H1 (cell line): ENCODE data around the gene MBNL3. TPM values are rescaled to one million over a fixed set of nuclear protein-coding genes. Genes with fewer than 3 reads are reported as not detected.

ENCODE experiments used
- CTCF ChIA-PET: fragments of 300-600 bp; sonication (Branson Sonifier 250); formaldehyde crosslinking; loops from one replicate; lab custom pipeline; 2021; ENCODE audit not compliant: partially characterized antibody; lab: Charles Lee
- POLR2A ChIA-PET: fragments of 300-600 bp; sonication (Branson Sonifier 250); formaldehyde crosslinking; loops from one replicate; lab custom pipeline; 2021; ENCODE audit warnings: inconsistent platforms; ENCODE audit not compliant: partially characterized antibody; lab: Charles Lee
- DNase-seq, 2 experiments: peaks; one replicate each; pipeline versions ENCODE4 v3.0.0 to v3.0.0-alpha.2; 2010 to 2022; ENCODE audit warnings: low spot score in 2 of 2, low read depth in 1 of 2, mixed read lengths in 1 of 2
- FAIRE-seq: peaks from 2 replicates; lab custom pipeline; 2011; peaks lifted over from hg19 to GRCh38; lab: Jason Lieb, UNC
- H2AFZ ChIP-seq: 2 replicates; pipeline ENCODE4 v1.8.1; 2012; ENCODE audit warnings: low read length, inconsistent platforms
- H2AK5ac ChIP-seq: 2 replicates; pipeline ENCODE4 v1.6.1; 2013; ENCODE audit warnings: low read depth, low read length
- H2BK120ac ChIP-seq: replicated peaks from 2 replicates; pipeline ENCODE3; 2013; ENCODE audit warnings: low read depth, low read length, inconsistent platforms
- H2BK12ac ChIP-seq: 2 replicates; pipeline ENCODE4 v1.6.1; 2013; ENCODE audit warnings: low read depth, low read length
- H2BK15ac ChIP-seq: 2 replicates; pipeline ENCODE4 v1.6.1; 2013; ENCODE audit warnings: low read length
- H2BK20ac ChIP-seq: 2 replicates; pipeline ENCODE4 v1.6.1; 2013; ENCODE audit warnings: low read length
- H2BK5ac ChIP-seq: 2 replicates; pipeline ENCODE4 v1.6.1; 2013; ENCODE audit warnings: low read depth, low read length
- H3K14ac ChIP-seq: 2 replicates; pipeline ENCODE4 v1.6.1; 2013; ENCODE audit warnings: inconsistent platforms; ENCODE audit not compliant: insufficient read length
- H3K18ac ChIP-seq: 2 replicates; pipeline ENCODE4 v1.6.1; 2013; ENCODE audit warnings: low read length; ENCODE audit errors: extremely low read depth
- H3K23ac ChIP-seq: 2 replicates; pipeline ENCODE4 v1.6.1; 2013; ENCODE audit warnings: inconsistent platforms; ENCODE audit not compliant: insufficient read length
- H3K23me2 ChIP-seq: 2 replicates; pipeline ENCODE4 v1.6.1; 2013; ENCODE audit warnings: low read depth, low read length
- H3K27ac ChIP-seq: 2 replicates; pipeline ENCODE4 v1.6.1; 2011; ENCODE audit warnings: low read depth, low read length, inconsistent platforms
- H3K27me3 ChIP-seq, 4 experiments: replicated peaks in 1 of 4; 1 replicate in 1 of 4; 2 replicates in 3 of 4; pipeline versions ENCODE4 v1.6.1 to v1.8.1; 2011 to 2013; ENCODE audit warnings: low read length in 3 of 4, mild to moderate bottlenecking in 3 of 4, inconsistent platforms in 2 of 4, mixed read lengths in 2 of 4, moderate library complexity in 1 of 4; ENCODE audit not compliant: control insufficient read depth in 3 of 4, insufficient read depth in 3 of 4; ENCODE audit errors: extremely low read depth in 1 of 4
- H3K36me3 ChIP-seq, 4 experiments: 2 replicates each; pipeline versions ENCODE4 v1.6.1 to v1.8.1; 2011 to 2013; ENCODE audit warnings: mild to moderate bottlenecking in 4 of 4, low read length in 3 of 4, moderate library complexity in 2 of 4, control low read depth in 1 of 4, inconsistent platforms in 1 of 4; ENCODE audit not compliant: insufficient read depth in 4 of 4, control insufficient read depth in 2 of 4
- H3K4ac ChIP-seq: replicated peaks from 2 replicates; pipeline ENCODE3; 2013; ENCODE audit warnings: low read length, low read depth, mixed read lengths, inconsistent platforms; ENCODE audit not compliant: insufficient read length
- H3K4me1 ChIP-seq, 4 experiments: replicated peaks in 1 of 4; 1 replicate in 1 of 4; 2 replicates in 3 of 4; pipeline versions ENCODE4 v1.6.1 to v1.8.1; 2011 to 2013; ENCODE audit warnings: low read length in 3 of 4, inconsistent platforms in 2 of 4, mixed read lengths in 1 of 4; ENCODE audit not compliant: insufficient read depth in 4 of 4, control insufficient read depth in 3 of 4
- H3K4me2 ChIP-seq, 2 experiments: 2 replicates each; pipeline versions ENCODE4 v1.6.1 to v1.8.1; 2011 to 2013; ENCODE audit warnings: low read depth in 2 of 2, low read length in 2 of 2, control low read depth in 1 of 2, inconsistent platforms in 1 of 2, mild to moderate bottlenecking in 1 of 2; ENCODE audit not compliant: insufficient read depth in 1 of 2
- H3K4me3 ChIP-seq, 4 experiments: fragments of 200-600, 300-600 bp in 1 of 4; sonication (generic), shearing (Covaris generic), sonication (Bioruptor Twin) in 1 of 4; 2 replicates each; pipeline versions ENCODE4 v1.5.1 to v1.8.1; 2011 to 2016; ENCODE audit warnings: low read length in 4 of 4, low read depth in 3 of 4, control low read depth in 2 of 4, inconsistent platforms in 2 of 4, mild to moderate bottlenecking in 2 of 4, mixed read lengths in 1 of 4, moderate library complexity in 1 of 4; ENCODE audit not compliant: insufficient read depth in 2 of 4; ENCODE audit errors: extremely low read depth in 1 of 4
- H3K56ac ChIP-seq: replicated peaks from 2 replicates; pipeline ENCODE3; 2013; ENCODE audit warnings: low read depth, mild to moderate bottlenecking, mixed read lengths, low read length, inconsistent platforms; ENCODE audit not compliant: insufficient read length
- H3K79me1 ChIP-seq: 2 replicates; pipeline ENCODE4 v1.6.1; 2013; ENCODE audit warnings: low read depth, low read length, control low read depth
- H3K79me2 ChIP-seq, 2 experiments: 2 replicates each; pipeline versions ENCODE4 v1.6.1 to v1.8.1; 2012 to 2013; ENCODE audit warnings: low read length in 2 of 2, mild to moderate bottlenecking in 2 of 2, inconsistent platforms in 1 of 2; ENCODE audit not compliant: insufficient read depth in 2 of 2, control insufficient read depth in 1 of 2
- H3K9ac ChIP-seq, 4 experiments: replicated peaks in 1 of 4; 1 replicate in 1 of 4; 2 replicates in 3 of 4; pipeline versions ENCODE4 v1.6.1 to v1.8.1; 2011 to 2013; ENCODE audit warnings: low read depth in 3 of 4, low read length in 3 of 4, control low read depth in 2 of 4, mild to moderate bottlenecking in 2 of 4, moderate library complexity in 2 of 4, inconsistent platforms in 1 of 4; ENCODE audit errors: extremely low read depth in 1 of 4
- H3K9me3 ChIP-seq, 2 experiments: 2 replicates each; pipeline versions ENCODE4 v1.6.1 to v1.8.1; 2012 to 2013; ENCODE audit warnings: mild to moderate bottlenecking in 2 of 2, moderate library complexity in 2 of 2, control low read depth in 1 of 2, inconsistent platforms in 1 of 2, low read depth in 1 of 2, low read length in 1 of 2, mixed read lengths in 1 of 2; ENCODE audit not compliant: insufficient read depth in 2 of 2
- H4K20me1 ChIP-seq, 2 experiments: replicated peaks in 1 of 2; 2 replicates each; pipeline versions ENCODE3 to v1.8.1; 2011 to 2013; ENCODE audit warnings: inconsistent platforms in 2 of 2, low read length in 2 of 2, mild to moderate bottlenecking in 1 of 2; ENCODE audit not compliant: insufficient read depth in 2 of 2, control insufficient read depth in 1 of 2
- H4K5ac ChIP-seq: 2 replicates; pipeline ENCODE4 v1.6.1; 2013; ENCODE audit warnings: low read length, low read depth, mixed read lengths, inconsistent platforms; ENCODE audit not compliant: insufficient read length
- H4K8ac ChIP-seq: 2 replicates; pipeline ENCODE4 v1.8.0; 2013; ENCODE audit warnings: mild to moderate bottlenecking, moderate library complexity, low read length, inconsistent platforms; ENCODE audit not compliant: insufficient read depth; ENCODE audit errors: extremely low read depth
- H4K91ac ChIP-seq: replicated peaks from 2 replicates; pipeline ENCODE3; 2013; ENCODE audit warnings: low read length, mixed read lengths, inconsistent platforms; ENCODE audit not compliant: insufficient read length
- CHD1 ChIP-seq: IDR thresholded peaks from 2 replicates; pipeline ENCODE4 v1.6.1; 2012; ENCODE audit warnings: low read depth, low read length, improper control_type of control experiment
- WGBS, 2 experiments: shearing (Covaris generic) in 1 of 2; methylation state at CpG; one replicate each; pipeline versions ENCODE4 v1.1.6 to v1.1.7; 2013 to 2015; ENCODE audit warnings: low lambda C conversion rate in 2 of 2, mixed read lengths in 2 of 2, inconsistent platforms in 1 of 2, low coverage in 1 of 2, missing lambda C conversion rate in 1 of 2; ENCODE audit not compliant: insufficient replicate concordance in 2 of 2, insufficient coverage in 1 of 2, insufficient read length in 1 of 2; ENCODE audit errors: extremely low coverage in 1 of 2, missing lambda C conversion rate in 1 of 2; 5-methylcytosine and 5-hydroxymethylcytosine counted together
- polyA plus RNA-seq, 7 experiments: library from polyadenylated mRNA; depleted of rRNA in 3 of 7; stranded (reverse) in 5 of 7; unstranded in 2 of 7; fragments of >200 nt in 5 of 7; fragments of 200-250 nt in 2 of 7; gene quantifications; 1 replicate in 5 of 7; 2 replicates in 1 of 7; 4 replicates in 1 of 7; pipeline versions ENCODE4 v1.2.1 to v1.2.3, GENCODE V29; 2011 to 2013; ENCODE audit warnings: missing spikeins in 2 of 7, mixed read lengths in 2 of 7
- total RNA-seq: library from RNA; stranded (reverse); fragmentation: NEBNext Ultra II Directional; extraction: Animal tissue kit (Norgen Biotek cat#: 25700); gene quantifications from 2 replicates; pipeline ENCODE4 v1.2.1, GENCODE V29; 2021

Gene MBNL3
- total and polyA plus RNA-seq, 2 of the 8 experiments (the other 6 are each of a cell fraction or from before 2014, with no cell fraction given) = 3.5 to 4.3 TPM

DNA sequence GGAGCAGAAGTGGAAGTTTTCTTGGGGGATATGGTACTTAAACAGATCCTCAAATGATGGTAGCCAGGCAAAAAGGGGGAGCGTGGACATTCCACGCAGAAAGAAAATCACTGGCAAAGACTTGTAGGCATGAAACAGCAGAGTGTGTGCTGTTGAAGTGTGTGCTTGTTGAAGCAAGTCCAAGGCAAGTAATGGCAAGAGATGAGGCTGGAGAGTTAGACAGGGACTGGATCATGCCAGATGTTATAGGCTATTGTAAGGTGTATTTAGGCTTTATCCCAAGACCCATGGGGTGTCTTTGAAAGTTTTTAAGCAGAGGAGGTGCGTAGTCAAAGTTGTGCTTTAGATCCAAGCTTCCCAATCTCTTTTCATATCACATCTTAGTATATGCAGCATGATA lies 124.5 kb downstream of the MBNL3 start:
- no peak for DNase-seq
- Histone ChIP-seq H4K8ac (no peak overlapping the region), H2AK5ac (no peak overlapping the region), H3K79me1 (no peaks in the 10 kb centered on the region), H3K18ac (no peak overlapping the region), H3K23ac (no peak overlapping the region), H3K14ac (no peak overlapping the region), H3K27me3 (peaks cover 11 to 38% (median 29%) of the 10 kb centered on the region in 4 experiments), H3K9me3 (no peaks in the 10 kb centered on the region), H4K91ac (no peak overlapping the region), H2BK20ac (no peak overlapping the region), H2BK120ac (no peak overlapping the region), H3K9ac (no peak overlapping the region), H4K5ac (no peak overlapping the region), H3K4ac (no peak overlapping the region), H3K27ac (no peak overlapping the region), H3K4me1 (peaks cover 0 to 4% (median 1%) of the 10 kb centered on the region in 4 experiments; a peak in 3 of 7 replicates), H2BK12ac (no peak overlapping the region), H4K20me1 (peaks cover 0 to 6% of the 10 kb centered on the region in 2 experiments), H2BK15ac (no peak overlapping the region), H3K4me2 (no peak overlapping the region), H3K79me2 (no peaks in the 10 kb centered on the region), H3K36me3 (peaks cover 0 to 2% (median 0%) of the 10 kb centered on the region in 4 experiments; a peak in 1 of 8 replicates), H2BK5ac (no peak overlapping the region), H3K4me3 (no peak overlapping the region), H2AFZ (no peak overlapping the region), H3K56ac (no peak overlapping the region), H3K23me2 (no peaks in the 10 kb centered on the region; the same call in 1 of the 2 replicates)
- ChIA-PET CTCF (interaction anchor here (0.9 to 2.5 kb wide), 2 partner anchors 11 to 91 kb away, joined by 3 to 10 read pairs; no protein-coding TSS in a partner anchor), POLR2A (no interaction called here)
- no peak for FAIRE-seq
- 93% methylated on average over 3 of the region's 3 CpGs; no CpG with 5 or more reads in 1 of the 2 experiments for WGBS, 2 experiments
- no peak for TF ChIP-seq CHD1
